ENCODE measurements around the gene PPHLN1. TPM values are rescaled to one million over a fixed set of nuclear protein-coding genes. Genes with fewer than 3 reads are reported as not detected.

Gene PPHLN1
- total RNA-seq, 2 experiments from 2014 or later = 100 to 105 TPM

DNA sequence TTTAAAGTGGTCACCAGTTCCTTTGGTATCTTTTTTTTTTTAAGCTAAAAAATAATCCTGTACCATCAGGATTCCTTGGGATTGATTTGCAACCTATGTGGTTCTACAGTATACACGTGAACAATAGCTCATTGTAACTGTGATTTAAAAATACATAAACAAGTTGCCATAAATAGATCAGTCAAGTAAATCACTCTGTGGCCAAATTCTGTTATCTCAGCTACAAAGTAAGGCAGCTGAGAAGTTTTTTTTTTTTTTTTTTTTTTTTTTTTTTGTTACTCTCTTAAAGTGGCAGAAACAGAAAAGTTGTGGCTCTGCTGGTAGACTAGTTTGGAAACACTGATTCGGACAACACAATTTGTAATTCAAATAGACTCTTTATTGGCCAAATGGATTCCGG lies 159.0 kb downstream of the PPHLN1 start:
- Histone ChIP-seq H3K27me3 (ENCODE audit: control insufficient read depth in 1 of 2, insufficient read depth in 2 of 2, low read length in 2 of 2) (peaks cover 31 to 59% of the 10 kb centered on the region in 2 experiments), H3K27ac (ENCODE audit: low read depth in 1 of 2, low read length in 2 of 2) (no peak overlapping the region), H3K9me3 (ENCODE audit: control insufficient read depth in 1 of 2, insufficient read depth in 1 of 2, low read length in 2 of 2) (no peaks in the 10 kb centered on the region), H3K36me3 (ENCODE audit: insufficient read depth, low read length) (no peaks in the 10 kb centered on the region), H3K4me3 (ENCODE audit: low read length) (no peak overlapping the region), H3K4me1 (ENCODE audit: insufficient read depth, low read length) (peaks cover 14% of the 10 kb centered on the region)
- peak overlapping the region; percentile 85 for H3K4me3 Mint-ChIP-seq
- no peak for ATAC-seq (ENCODE audit: poor library complexity)
- intact Hi-C loops (cut with DNase I, micrococcal nuclease) = loop anchor here in 1 of 2 experiments (5.0 kb wide), 1 partner anchor 1397 kb away; no protein-coding TSS in a partner anchor
- no peaks in the 10 kb centered on the region for H3K9me3 Mint-ChIP-seq
- TF ChIP-seq, protein P1, sequence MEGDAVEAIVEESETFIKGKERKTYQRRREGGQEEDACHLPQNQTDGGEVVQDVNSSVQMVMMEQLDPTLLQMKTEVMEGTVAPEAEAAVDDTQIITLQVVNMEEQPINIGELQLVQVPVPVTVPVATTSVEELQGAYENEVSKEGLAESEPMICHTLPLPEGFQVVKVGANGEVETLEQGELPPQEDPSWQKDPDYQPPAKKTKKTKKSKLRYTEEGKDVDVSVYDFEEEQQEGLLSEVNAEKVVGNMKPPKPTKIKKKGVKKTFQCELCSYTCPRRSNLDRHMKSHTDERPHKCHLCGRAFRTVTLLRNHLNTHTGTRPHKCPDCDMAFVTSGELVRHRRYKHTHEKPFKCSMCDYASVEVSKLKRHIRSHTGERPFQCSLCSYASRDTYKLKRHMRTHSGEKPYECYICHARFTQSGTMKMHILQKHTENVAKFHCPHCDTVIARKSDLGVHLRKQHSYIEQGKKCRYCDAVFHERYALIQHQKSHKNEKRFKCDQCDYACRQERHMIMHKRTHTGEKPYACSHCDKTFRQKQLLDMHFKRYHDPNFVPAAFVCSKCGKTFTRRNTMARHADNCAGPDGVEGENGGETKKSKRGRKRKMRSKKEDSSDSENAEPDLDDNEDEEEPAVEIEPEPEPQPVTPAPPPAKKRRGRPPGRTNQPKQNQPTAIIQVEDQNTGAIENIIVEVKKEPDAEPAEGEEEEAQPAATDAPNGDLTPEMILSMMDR (IDR thresholded peaks at IDR 0.05) = no peak
- peaks cover 11% of the 10 kb centered on the region for H3K4me1 Mint-ChIP-seq (ENCODE audit: low read depth)
- no peak for DNase-seq
- H3K36me3 Mint-ChIP-seq (ENCODE audit: low read depth) = no peaks in the 10 kb centered on the region
- ChIA-PET POLR2A (no interaction called here), CTCF (no interaction called here)
- H3K27ac Mint-ChIP-seq = no peak overlapping the region
- H3K27me3 Mint-ChIP-seq = peaks cover 79% of the 10 kb centered on the region

DNA sequence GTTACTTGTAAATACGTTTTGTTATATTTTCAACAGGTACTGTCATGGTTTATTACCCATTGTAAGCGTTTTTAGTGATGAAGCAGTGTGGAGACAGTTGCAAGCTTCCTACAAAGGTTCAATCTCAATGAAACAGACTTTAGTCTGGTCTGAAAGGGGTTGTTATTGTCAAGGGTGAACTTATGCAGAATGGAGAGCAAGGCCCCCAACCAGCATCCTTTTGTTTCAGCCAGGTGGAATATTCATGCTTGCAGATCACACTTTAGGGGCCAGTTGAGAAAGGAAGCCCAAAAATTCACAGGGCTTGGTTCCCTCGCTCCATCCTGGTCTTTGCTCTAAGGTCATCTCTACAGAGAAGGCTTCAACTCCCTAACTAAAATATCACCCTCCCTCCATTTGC lies 159.9 kb downstream of the PPHLN1 start:
- H3K27me3 ChIP-seq (ENCODE audit: control insufficient read depth in 1 of 2, insufficient read depth in 2 of 2, low read length in 2 of 2) = peaks cover 25 to 51% of the 10 kb centered on the region in 2 experiments
- Mint-ChIP-seq H3K27me3 (peaks cover 77% of the 10 kb centered on the region), H3K4me1 (ENCODE audit: low read depth) (peaks cover 11% of the 10 kb centered on the region), H3K27ac (no peak overlapping the region), H3K9me3 (no peaks in the 10 kb centered on the region), H3K4me3 (no peak overlapping the region), H3K36me3 (ENCODE audit: low read depth) (no peaks in the 10 kb centered on the region)
- POLR2A ChIA-PET = no interaction called here
- CTCF ChIA-PET = no interaction called here
- no peak for DNase-seq
- ATAC-seq (ENCODE audit: poor library complexity) = no peak
- H3K4me3 ChIP-seq (ENCODE audit: low read length) = no peak overlapping the region
- peaks cover 14% of the 10 kb centered on the region for H3K4me1 ChIP-seq (ENCODE audit: insufficient read depth, low read length)
- TF ChIP-seq, protein P1 (IDR thresholded peaks at IDR 0.05) = no peak
- no peaks in the 10 kb centered on the region for H3K9me3 ChIP-seq (ENCODE audit: control insufficient read depth in 1 of 2, insufficient read depth in 1 of 2, low read length in 2 of 2)
- no peak overlapping the region for H3K27ac ChIP-seq (ENCODE audit: low read depth in 1 of 2, low read length in 2 of 2)
- intact Hi-C loops (cut with DNase I, micrococcal nuclease) = no loop called here
- H3K36me3 ChIP-seq (ENCODE audit: insufficient read depth, low read length) = no peaks in the 10 kb centered on the region

DNA sequence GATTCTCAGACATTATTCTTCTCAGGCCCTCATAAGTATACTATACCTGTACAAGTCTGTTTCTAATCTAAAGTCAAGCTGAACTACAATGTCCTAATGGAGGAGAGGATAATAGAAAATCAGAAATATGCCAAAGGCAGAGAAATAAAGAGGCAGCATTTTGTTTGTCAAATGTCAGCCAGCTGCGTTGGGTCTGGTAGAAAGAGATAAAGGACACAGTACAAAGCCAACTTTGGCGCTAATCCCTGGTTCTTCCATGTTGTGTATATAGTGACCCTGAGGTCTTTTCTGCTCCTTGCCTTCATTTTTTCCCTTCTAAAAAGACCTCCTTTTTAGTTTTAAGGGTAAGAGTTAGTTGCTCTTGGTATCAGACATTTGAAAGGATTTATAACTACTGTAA lies 160.4 kb downstream of the PPHLN1 start:
- Mint-ChIP-seq H3K27ac (no peak overlapping the region), H3K36me3 (ENCODE audit: low read depth) (no peaks in the 10 kb centered on the region), H3K4me1 (ENCODE audit: low read depth) (peaks cover 11% of the 10 kb centered on the region), H3K27me3 (peaks cover 71% of the 10 kb centered on the region), H3K4me3 (no peak overlapping the region), H3K9me3 (no peaks in the 10 kb centered on the region)
- intact Hi-C loops (cut with DNase I, micrococcal nuclease) = no loop called here
- POLR2A ChIA-PET = no interaction called here
- H3K9me3 ChIP-seq (ENCODE audit: control insufficient read depth in 1 of 2, insufficient read depth in 1 of 2, low read length in 2 of 2) = no peaks in the 10 kb centered on the region
- peaks cover 22 to 45% of the 10 kb centered on the region in 2 experiments for H3K27me3 ChIP-seq (ENCODE audit: control insufficient read depth in 1 of 2, insufficient read depth in 2 of 2, low read length in 2 of 2)
- TF ChIP-seq, protein P1 (IDR thresholded peaks at IDR 0.05) = no peak
- no peak overlapping the region for H3K27ac ChIP-seq (ENCODE audit: low read depth in 1 of 2, low read length in 2 of 2)
- DNase-seq (no peak), ATAC-seq (ENCODE audit: poor library complexity) (no peak)
- CTCF ChIA-PET = no interaction called here
- H3K36me3 ChIP-seq (ENCODE audit: insufficient read depth, low read length) = no peaks in the 10 kb centered on the region
- no peak overlapping the region for H3K4me3 ChIP-seq (ENCODE audit: low read length)
- H3K4me1 ChIP-seq (ENCODE audit: insufficient read depth, low read length) = peaks cover 14% of the 10 kb centered on the region

Measured in CD4-positive, alpha-beta T cell (primary cell).